ENCODE results near the gene IL17C. TPM values are rescaled to one million over a fixed set of nuclear protein-coding genes. Genes with fewer than 3 reads are reported as not detected.

The IL17C gene
- total and polyA plus RNA-seq, 3 donors from 2014 or later, result 0.75 to 1.5 (median 0.99) TPM

DNA sequence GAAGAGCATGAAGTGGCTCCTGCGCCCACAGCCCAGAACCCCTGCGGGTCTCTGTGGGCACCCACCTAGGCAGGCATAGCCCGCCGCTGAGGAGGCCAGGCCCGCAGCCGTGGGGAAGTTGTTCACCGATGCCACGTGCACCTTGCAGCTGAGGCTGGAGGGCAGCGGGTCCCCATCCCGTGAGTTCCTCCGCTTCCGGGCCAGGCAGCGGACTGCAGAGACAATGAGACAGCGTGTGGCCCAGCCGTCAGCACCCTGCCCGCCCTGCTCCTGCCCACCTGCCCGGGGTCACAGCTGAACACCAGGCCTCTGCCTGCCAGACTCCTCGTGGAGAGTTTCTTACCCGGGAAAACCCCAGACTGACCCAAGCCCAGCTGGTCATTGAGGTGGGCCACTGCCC, 19.0 kb downstream of the IL17C start:
- TF ChIP-seq, protein P1, sequence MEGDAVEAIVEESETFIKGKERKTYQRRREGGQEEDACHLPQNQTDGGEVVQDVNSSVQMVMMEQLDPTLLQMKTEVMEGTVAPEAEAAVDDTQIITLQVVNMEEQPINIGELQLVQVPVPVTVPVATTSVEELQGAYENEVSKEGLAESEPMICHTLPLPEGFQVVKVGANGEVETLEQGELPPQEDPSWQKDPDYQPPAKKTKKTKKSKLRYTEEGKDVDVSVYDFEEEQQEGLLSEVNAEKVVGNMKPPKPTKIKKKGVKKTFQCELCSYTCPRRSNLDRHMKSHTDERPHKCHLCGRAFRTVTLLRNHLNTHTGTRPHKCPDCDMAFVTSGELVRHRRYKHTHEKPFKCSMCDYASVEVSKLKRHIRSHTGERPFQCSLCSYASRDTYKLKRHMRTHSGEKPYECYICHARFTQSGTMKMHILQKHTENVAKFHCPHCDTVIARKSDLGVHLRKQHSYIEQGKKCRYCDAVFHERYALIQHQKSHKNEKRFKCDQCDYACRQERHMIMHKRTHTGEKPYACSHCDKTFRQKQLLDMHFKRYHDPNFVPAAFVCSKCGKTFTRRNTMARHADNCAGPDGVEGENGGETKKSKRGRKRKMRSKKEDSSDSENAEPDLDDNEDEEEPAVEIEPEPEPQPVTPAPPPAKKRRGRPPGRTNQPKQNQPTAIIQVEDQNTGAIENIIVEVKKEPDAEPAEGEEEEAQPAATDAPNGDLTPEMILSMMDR (IDR thresholded peaks at IDR 0.05), result no peak
- no peak for TF ChIP-seq POLR2A (IDR thresholded peaks at IDR 0.05)
- Histone ChIP-seq H3K4me1 (peaks cover 4% of the 10 kb centered on the region), H3K27ac (no peak overlapping the region), H3K27me3 (no peaks in the 10 kb centered on the region), H3K9me3 (no peaks in the 10 kb centered on the region), H3K36me3 (ENCODE audit: low read depth, missing control alignments) (no peaks in the 10 kb centered on the region), H3K4me3 (no peak overlapping the region)
- DNase-seq, result no peak
- intact Hi-C loops (cut with DNase I; ENCODE audit: low total_unique reads), result no loop called here
- 94 to 97% methylated on average over 12 to 19 of the region's 19 CpGs for WGBS, 2 donors

DNA sequence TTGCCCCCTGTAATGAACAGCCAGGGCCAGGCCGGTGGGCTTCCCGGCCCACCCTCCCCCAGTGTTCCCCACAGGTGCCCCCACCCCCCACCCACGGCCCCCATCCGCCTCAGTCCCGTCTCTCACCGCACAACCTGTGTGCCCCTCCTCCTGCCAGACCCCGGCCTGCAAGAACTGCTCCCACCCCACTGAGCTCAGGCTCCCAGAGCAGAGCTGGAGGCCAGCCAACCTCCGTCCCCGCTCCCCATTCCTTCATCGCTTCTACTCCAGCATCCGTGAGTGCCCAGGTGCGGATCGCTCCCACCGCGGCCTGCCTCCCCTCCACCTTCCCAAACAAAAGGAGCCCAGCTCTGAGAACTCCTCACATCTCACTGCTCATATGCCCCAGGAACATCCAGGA, 20.3 kb downstream of the IL17C start:
- H3K4me1 ChIP-seq, result peaks cover 5% of the 10 kb centered on the region
- intact Hi-C loops (cut with DNase I; ENCODE audit: low total_unique reads), result no loop called here

DNA sequence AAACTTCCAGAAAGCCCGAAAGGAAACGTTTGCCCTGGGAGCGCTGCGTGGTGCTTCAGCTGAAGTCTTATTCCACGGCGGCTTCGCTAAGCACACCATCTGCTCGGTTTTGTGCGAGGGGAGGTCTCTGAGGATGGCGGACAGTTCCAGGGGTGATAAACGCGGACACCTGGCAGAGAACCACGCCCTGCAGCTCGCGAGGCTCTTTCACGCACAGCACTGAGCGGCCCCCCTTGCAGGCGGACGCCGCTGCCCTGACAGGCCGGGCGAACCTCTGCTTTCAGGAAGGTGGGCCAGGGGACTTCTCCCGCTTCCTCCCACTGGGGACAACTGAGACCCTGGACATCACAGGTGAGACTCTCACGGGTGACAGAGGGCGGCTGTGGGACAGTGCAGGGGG, 20.8 kb downstream of the IL17C start:
- Histone ChIP-seq H3K36me3 (ENCODE audit: low read depth, missing control alignments) (no peaks in the 10 kb centered on the region), H3K4me3 (no peak overlapping the region), H3K4me1 (peaks cover 8% of the 10 kb centered on the region), H3K27me3 (no peaks in the 10 kb centered on the region), H3K9me3 (no peaks in the 10 kb centered on the region), H3K27ac (no peak overlapping the region)
- DNase-seq, result no peak
- 92% methylated on average over 22 to 25 of the region's 25 CpGs for WGBS, 2 donors
- intact Hi-C loops (cut with DNase I; ENCODE audit: low total_unique reads), result no loop called here
- TF ChIP-seq POLR2A (IDR thresholded peaks at IDR 0.05), result no peak
- TF ChIP-seq, protein P1 (IDR thresholded peaks at IDR 0.05), result no peak

More for the DNA sequence above, 20.3 kb downstream of the IL17C start:
- Histone ChIP-seq H3K9me3 (no peaks in the 10 kb centered on the region), H3K4me3 (no peak overlapping the region), H3K36me3 (ENCODE audit: low read depth, missing control alignments) (no peaks in the 10 kb centered on the region), H3K27me3 (no peaks in the 10 kb centered on the region), H3K27ac (no peak overlapping the region)
- DNase-seq, result no peak
- no peak for TF ChIP-seq POLR2A (IDR thresholded peaks at IDR 0.05)
- TF ChIP-seq, protein P1 (IDR thresholded peaks at IDR 0.05), result no peak
- 90 to 99% methylated on average over 9 to 15 of the region's 15 CpGs for WGBS, 2 donors

DNA sequence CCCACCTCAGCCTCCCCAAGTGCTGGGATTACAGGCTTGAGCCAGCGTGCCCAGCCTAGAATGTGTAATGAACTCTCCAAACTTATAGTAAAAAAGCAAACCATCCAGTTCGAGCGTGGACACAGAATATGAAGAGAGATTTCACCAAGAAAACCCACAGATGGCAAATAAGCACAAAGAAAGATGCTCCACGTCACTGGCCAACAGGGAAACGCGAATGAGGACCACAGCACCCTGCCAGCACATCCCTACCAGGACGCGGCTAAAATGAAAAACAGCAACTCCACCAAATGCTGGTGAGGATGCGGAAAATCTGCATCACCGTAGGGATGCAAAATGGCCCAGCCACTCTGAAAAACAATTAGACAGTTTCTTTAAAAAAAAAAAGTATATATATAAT, 23.1 kb downstream of the IL17C start:
- no peaks in the 10 kb centered on the region for H3K27me3 ChIP-seq
- intact Hi-C loops (cut with DNase I; ENCODE audit: low total_unique reads), result no loop called here
- WGBS, 2 donors, result 81 to 88% methylated on average over 10 of the region's 10 CpGs
- peaks cover 8% of the 10 kb centered on the region for H3K4me1 ChIP-seq
- no peaks in the 10 kb centered on the region for H3K9me3 ChIP-seq
- H3K4me3 ChIP-seq, result no peak overlapping the region
- DNase-seq, result no peak
- no peak overlapping the region for H3K27ac ChIP-seq
- no peaks in the 10 kb centered on the region for H3K36me3 ChIP-seq (ENCODE audit: low read depth, missing control alignments)
- no peak for TF ChIP-seq POLR2A (IDR thresholded peaks at IDR 0.05)
- TF ChIP-seq, protein P1 (IDR thresholded peaks at IDR 0.05), result no peak

DNA sequence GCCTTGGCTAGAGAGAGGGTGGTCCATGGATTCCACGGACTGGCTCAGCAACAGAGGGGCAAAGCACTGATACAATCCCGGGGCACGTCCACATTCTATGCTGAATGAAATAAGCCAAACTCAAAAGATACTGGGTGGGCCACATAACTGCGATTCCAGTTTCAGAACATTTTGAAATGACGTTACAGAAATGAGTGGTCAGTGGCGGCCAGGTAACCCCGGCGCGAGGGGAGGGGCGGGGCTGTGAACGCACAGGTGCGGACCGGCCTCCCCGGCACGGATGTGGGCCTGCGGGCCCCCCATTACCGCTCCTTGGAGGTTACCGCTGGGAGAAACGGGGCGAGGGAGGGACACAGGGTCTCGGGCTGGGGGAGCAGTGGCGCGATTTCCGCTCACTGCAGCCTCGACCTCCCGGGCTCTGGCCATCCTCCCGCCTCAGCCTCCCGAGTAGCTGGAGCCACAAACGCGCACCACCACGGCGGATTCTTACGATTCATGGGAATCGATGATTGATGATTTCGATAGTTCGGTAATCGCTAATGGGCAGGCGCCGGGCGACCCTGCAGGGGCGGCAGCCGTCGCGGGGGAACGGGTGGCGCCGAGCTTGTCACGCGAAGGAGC, 24.0 kb downstream of the IL17C start:
- H3K36me3 ChIP-seq (ENCODE audit: low read depth, missing control alignments), result no peaks in the 10 kb centered on the region
- peak overlapping the region; percentile 90 to 94 for H3K4me3 ChIP-seq
- no peaks in the 10 kb centered on the region for H3K27me3 ChIP-seq
- intact Hi-C loops (cut with DNase I; ENCODE audit: low total_unique reads), result no loop called here
- H3K4me1 ChIP-seq, result peaks cover 8% of the 10 kb centered on the region
- no peak for TF ChIP-seq POLR2A (IDR thresholded peaks at IDR 0.05)
- TF ChIP-seq, protein P1 (IDR thresholded peaks at IDR 0.05), result no peak
- DNase-seq, result no peak
- H3K27ac ChIP-seq, result peak overlapping the region; percentile 78 to 87
- no peaks in the 10 kb centered on the region for H3K9me3 ChIP-seq
- WGBS, 2 donors, result 0 to 2% methylated on average over 19 to 46 of the region's 49 CpGs

Data from testis (tissue), 3 donors.